GM21515 (cell line): Measurements from ENCODE around the gene MPP1.

Experiments
- ATAC-seq: cut with Tn5 transposase; IDR thresholded peaks from one replicate; pipeline ENCODE4 v1.9.1; 2021; ENCODE audit not compliant: unreplicated experiment

MPP1 gene

DNA sequence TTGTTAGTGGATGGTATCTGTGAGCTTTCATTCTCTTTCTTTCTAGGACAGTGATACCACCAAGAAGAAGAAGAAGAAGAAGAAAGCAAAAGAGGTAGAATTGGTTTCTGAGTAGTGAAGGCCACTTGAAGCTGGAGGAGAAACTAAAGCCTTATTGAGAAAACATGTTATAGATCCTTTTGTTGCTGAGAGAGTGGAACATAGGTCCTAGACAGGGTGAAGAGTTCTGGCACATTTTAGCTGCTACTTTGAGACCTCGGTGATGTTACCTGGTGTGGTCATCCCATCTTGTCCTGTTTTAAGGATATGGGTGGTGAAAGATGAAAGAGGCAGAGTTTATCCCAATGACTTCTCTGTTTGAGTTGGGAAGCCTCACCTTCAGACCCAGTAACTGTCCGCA lies 28.5 kb downstream of the MPP1 start:
- ATAC-seq, result no peak

DNA sequence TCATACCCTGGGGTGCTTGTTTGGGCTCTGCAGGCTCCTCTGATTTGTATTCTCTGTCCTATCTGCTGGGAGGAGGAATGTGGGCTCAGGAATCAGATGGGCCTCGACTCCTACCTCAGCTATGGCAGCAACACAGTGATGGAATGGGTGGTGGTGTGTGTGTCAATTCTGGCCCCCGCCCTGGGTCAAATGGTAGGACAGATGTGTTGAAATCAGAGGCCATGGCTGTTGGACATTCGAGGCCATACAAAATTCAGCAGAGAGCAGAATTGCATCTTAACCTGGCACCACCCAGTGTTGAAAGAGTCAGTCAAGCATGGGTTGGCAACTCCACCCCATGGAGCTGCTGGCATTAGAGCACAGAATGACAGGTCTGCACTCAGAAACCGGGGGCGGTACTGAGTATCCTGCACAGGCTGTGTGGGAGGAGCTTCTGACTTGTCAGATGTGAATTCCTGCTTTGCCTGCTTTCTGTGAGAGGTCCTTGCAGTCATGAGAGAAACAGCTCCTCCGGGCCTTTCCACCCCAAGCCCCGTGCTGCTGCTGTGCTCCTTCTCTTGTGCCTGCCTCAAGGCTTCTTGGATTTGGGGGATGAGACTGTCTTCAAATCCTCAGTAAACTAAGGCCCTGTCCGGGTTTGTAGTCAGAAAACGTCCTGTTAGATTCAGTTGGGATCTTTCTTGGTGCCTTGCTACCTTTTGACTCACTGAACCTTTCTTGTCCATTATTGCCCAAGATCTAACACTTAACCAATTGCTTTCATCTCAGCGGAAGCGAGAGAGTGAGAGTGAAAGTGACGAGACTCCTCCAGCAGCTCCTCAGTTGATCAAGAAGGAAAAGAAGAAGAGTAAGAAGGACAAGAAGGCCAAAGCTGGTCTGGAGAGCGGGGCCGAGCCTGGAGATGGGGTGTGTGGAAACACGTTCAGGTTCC lies 29.6 kb downstream of the MPP1 start:
- no peak for ATAC-seq

DNA sequence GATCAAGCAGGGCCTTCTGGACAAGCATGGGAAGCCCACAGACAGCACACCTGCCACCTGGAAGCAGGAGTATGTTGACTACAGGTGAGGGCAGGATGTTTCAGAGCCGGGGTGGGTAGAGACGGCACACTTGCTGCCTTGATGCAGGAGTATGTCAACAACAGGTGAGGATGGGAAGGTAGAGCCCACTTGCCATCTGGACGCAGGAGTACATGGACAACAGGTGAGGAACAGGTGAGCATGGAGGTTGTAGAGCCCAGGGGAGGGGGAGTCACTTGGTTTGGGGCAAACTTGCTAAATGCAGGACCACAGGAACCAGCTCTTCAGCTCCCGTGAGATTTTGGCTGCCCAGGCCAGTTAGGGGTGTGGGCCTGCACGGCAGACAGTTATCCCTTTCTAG lies 30.7 kb downstream of the MPP1 start:
- no peak for ATAC-seq

DNA sequence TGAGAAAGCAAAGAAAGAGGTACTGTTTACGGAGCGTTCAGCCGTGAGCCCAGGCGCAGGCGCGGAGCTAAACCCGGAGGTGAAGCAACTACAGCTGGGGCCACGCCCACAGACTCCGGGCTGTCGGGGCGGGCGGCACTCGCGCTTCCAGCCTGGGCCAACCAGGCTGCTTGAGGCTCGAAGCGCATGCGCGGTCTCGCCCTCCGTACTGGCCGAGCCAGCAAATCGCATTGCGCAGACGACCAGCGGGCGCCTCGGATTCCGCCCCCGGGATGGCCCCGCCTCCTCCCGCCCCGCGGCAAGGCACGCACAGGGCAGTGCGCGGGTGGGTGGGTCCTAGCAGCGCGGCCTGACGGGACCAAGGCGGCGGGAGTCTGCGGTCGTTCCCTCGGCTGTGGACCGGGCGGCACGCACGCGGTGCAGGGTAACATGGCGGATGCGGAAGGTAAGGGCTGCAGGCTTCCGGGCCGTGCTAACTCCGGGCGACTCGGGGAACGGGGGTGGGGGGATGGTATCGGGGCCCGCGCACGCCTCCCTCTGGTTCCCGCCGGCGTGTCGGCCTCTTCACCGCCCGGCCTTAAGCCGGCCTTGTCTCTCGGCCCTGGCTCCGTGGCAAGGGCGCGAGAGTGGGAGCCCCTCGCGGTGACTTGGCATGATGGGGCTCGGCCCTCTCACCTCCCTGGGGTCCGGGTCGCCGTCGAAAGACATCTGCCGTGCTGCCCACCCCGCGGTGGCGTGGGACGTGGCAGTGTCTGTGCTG lies 42.6 kb downstream of the MPP1 start, which contains the start of gene DKC1:
Gene DKC1 (plus strand): TSS at position 328 of the 760 bp plus-strand sequence. CDS start 102 bp downstream, at position 430.
- ATAC-seq, result peak; percentile 90

DNA sequence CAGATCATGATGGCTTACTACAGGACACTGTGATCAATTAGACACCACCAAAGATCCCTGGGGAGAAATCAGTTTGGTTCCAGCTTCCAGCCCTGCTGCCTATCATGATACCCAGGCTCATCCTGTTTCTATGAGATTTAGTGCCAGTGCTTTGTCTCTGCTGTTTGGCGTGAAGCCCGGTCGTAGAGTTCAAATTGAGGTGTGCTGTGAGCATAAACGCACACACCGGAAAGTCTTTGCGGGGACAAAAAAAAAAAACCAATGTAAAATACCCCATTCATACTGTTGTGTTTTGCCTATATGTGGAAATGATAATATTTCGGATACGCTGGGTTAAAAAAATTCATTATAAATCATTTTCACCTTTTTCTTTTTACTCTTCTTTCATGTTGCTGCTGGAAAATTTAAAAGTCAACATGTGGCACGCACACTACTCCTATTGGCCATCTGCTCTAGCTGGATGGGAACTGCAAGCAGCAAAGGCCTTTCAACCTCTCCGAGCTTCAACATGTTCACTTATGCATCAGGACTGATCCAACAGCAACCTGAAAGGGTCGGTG lies 43.2 kb downstream of the MPP1 start:
- ATAC-seq, result no peak

DNA sequence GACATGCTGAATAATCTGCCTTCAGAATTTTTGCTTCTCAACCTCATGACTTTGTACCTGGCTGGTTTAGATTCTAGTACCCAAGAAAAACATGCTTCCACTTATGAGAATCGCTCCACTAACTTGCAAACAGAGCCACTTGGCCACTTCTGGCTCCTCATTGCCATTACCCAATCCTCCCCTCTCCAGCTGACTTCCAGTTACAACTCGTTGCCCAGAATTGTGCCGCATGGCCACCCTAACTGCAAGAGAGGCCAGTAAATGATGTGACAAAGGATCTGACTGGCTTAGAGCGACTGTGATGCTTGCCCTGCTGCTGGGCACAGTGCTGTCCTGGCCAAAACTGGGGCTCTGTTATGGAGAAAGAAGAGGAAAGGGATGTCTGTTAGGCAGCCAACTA lies 46.6 kb downstream of the MPP1 start:
- ATAC-seq, result no peak

DNA sequence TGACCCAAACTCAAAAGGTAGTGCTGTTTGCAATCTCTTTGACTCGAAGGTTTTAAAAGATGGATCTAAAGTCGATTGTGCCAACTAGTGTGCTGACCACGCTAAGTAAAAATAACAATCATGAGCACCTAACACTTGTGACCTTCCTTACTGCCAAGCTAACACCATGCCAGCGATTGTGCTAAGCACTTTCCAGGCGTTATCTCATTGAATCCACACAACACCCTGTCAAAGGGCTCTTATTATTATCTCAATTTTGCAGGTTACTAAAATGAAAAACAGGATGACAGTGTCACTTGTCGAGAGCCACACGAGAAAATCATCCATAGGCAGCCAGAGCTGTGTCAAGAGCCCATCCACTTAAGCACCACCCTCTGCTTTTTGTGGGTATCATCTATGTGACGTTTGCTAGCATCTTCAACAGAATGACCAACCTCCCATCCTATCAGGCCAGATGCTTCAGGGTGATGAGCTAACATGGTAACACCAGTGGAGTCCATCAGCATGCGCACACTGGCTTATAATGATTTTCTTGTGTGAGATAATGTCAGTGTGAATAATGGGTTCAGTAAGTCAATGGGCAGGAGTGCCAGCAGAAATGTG lies 53.5 kb downstream of the MPP1 start:
- ATAC-seq, result no peak

DNA sequence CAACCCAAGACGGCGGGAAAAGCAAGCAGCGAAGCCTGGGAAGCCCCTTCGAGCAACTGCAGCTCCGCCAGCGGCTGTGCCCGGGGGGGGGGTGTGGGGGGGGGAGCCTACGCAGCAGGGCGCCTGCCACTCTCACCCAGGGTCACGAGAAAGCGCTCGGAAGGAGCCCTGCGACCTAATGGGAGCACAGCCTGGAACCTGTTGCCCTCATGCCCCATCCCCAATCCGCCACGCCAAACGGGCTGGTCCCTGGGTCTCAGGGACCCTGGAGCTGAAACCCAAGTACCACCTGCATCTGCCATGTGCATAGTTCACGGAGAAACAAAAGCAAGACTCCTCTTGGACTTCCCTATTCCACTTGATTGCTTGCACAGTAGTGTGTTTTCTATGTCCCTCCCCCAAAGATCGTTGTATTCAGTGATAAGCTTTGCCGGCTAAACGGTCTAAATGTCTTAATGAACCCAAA lies 54.0 kb downstream of the MPP1 start:
- peak; percentile 11 for ATAC-seq

DNA sequence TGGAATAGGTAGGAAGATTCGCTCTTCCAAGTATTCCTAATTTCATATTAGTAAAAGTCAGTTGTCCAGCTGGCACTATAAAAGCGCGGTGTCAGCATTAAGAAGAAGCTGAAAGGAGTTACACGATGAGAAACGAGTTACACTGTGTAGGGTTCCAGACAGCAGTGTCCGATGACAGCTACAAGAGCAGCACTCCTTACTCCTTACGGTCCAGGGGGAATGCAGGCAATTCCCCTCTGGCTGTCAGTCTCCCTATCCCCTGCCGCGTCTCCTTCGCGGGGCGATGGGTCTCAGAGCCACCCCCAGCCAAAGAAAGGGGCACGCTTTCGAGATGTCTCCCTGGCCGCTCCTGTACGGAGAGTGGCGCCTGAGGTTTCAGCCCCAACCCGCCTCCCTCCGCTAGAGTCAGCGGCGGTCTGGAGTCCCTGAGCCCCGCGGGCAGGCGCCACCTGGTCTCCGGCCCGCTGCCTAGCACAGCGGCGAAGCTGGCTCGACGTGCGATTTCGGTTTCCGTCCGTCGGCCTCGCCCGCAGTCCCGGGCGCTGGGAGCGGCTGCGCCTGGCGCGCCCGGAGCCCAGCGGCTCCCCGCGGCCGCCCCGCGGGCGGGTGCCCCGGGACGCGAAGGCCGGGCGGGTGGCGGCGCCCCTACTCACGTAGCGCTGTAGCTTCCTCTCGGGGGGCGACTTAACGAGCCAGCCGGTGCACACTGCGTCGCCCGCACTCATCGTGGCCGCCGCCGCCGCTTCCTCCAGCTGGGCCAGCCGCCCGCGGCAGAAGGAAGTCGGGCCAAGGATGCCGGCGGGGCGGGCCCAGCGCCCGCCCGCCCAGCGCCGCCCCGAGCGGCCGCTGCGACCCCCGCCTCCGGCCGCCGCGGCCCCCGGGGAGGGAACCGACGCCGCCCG lies 54.7 kb downstream of the MPP1 start, which contains the start of gene GAB3:
Gene GAB3 (minus strand): TSS at position 777 of the 902 bp plus-strand sequence. CDS start 52 bp downstream, at position 725.
- peak; percentile 62 for ATAC-seq

DNA sequence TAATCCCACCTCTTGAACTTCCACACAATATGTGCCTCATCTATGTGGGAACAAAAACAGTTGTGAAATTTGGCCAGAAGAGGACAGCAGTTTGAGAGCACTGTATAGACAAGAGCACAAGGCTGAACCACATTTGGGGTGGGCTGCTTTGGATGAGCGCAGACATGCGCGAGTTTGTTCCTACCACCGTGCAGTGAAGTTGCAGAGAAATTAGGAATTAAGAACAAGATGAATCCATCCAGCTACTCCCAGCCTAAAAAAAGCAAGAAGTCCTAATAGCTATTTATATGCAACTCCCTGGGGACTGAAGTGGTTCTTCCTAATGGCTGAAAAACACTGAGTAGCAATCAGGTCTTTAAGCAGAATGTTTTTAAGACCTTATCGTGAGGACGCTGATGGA lies 55.4 kb downstream of the MPP1 start:
- no peak for ATAC-seq

DNA sequence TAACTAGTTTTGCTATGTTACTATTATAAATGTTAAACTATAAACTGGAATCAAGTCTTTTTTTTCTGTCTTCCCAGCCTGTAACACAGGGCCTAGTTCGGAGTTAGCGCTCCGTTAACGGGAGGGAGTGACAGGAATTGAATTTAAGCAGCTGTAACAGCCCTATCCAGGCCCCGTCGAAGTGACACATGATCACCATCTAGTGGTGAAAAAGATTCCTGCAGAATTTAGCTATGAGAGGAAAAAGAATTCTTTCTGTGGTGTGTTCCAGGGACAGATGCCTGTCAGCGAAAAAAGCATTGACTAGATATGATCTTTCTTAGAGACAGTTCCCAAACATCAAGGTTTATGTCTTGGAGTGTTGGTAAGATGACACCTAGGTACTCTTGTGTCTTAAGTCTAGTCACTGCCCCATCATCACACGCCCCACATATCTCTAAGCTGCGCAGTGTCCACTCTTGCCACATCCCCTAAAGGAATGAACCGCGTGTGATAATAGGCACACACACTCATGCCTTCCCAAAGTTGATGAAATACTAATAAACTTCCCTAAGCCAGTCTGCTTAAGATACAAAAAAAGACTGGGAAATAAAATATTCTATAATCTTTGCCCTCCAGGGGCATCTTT lies 56.5 kb downstream of the MPP1 start:
- ATAC-seq, result peak; percentile 57

DNA sequence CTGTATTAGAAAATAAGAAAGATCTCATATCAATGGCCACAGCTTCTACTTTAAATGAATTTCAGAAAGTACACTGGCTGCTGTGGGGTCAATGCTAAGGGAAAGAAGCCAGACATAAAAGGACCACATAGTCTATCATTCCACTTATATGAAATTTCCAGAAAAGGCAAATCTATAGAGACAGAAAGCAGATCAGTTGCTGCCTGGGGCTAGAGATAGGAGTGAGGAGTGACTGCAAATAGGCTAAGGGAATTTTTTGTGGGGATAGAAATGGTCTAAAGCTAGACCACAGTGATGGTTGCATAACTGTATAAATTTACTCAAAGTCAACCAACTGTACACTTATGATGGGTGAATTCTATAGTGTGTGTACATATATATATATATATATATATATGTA lies 62.7 kb downstream of the MPP1 start:
- no peak for ATAC-seq

DNA sequence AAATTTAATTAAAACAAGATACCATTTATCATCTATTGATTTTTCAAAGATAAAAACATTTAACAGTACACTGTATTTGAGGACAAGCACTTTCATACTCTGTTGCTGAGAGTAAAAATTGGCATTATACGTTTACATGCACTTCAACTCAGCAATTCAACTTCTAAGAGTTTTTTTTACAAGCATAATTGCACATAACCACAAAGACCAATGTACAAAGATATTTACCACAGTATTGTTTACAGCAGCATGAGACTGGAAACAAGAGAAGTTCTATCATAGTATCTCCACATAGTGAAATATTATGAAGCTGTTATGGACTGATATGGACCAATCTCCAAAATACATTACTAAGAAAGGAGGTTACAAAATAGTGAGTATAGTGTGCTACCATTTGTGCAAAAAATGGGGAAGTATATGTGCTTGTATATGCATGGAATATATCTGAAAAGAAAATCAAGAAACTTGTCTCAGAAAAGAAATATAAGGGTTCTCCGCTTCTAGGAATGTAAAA lies 65.3 kb downstream of the MPP1 start:
- no peak for ATAC-seq

DNA sequence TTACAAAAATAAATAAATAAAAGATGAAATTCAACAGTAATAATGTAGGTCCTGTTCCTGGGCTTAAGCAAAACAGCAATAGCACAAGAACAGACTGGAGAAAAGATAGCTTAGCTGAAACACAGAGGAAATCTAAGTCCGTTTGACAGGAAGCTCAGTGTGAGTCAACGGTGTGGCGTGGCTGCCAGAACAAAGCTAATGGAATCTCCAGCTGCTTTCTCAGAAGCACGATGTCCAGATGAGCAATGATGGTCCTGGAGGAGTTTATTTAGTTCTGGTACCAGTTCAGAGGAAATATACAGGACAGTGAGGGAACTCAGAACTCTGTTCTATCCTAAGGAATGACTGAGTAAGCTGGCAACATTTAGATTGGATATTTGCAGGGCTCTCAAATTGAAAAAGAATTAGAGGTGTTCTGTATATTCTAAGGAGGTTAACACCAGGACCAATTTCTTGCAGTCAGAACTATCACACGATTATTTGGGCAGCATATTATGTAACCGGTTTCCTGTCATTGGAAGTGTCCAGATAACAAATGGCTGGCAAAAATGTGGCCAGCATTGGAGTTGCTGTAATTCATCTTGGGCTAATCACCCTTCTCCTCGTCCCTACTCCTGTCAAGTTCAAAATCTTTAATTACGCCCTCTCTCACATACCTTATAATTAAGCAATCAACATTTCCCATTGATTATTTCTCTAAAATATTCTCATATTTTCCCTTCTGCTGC lies 67.1 kb downstream of the MPP1 start:
- ATAC-seq, result no peak

DNA sequence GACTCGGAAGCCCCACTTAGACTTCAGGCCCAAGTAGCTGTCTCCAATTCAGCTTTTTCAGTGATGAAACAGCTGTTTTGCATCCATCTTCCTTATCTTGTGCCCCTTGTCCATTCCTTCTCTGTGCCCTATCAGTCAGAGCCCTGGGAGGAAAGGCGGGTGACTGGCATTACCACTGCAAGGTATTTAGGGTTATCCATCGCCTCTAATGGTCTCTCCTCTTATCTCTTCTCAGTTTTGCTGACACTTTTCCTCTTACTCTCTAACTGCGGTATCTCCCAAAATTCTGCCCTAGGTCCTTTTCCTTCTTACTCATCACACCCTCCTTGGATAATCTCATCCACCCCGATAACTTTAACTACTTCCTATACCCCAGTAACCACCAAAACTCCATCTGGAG lies 68.1 kb downstream of the MPP1 start:
- ATAC-seq, result no peak

DNA sequence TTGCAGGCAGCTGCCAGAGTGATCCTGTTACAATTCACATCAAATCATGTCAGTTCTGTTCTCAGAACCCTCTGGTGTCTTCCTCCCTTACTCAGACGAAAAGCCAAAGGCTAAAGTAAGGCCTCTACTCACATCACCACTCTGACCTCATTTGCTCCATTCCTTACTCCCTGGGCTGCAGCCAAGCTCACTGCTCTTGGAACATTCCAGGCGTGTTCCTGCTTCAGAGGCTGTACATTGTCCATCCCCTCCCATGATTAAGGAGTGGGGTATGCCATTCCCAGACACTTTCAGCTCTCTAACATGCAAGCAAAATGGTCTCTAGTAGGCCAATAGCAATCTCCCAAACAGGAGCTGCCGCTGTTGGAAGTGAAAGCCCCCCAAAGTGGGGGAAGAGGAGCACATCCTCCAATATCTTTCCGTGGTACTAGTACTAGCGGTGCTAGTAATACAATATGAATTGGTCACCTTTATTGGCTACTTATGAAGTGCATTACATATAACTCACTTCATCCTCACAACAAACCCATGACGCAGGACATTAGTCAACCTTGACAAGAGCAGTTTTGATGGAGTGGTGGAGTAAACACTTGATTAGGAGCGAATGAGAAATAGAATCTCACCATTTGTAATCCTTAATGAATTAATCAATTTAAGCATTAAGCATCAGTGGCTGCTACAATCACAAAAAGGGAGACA lies 69.4 kb downstream of the MPP1 start:
- ATAC-seq, result no peak

DNA sequence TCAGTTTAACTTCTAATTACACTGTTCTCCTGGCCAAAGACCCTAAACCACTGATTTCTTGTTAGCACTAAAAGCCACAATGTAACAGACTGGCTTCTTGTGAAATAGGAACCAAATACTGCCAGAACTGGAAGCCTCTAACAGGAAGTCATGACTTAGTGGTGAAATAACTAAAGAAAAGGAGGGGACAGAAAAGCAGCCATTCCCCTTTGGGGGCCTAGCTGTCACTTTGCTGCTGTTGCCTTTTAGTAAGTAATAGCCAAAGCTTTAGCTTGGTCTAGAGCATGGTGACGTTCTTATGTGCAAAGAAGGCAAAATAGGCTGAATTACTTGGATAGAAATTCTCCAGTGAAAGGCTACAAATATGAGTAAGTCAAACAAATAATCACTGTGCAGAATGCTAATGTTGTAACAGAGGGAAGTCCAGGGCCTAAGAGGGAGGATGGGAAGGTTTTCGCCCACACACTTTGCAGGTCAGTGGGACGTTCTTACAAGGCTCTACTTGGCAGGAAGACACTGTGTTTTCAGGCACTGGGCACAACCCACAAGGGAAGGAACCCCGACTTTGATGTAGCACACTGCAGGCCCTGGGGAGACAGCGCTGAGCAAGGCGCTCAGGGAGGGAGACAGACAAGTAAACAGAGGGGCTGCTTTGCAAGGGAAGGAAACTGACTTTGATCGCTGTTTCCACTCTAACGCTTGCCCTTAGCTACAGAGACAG lies 71.1 kb downstream of the MPP1 start:
- no peak for ATAC-seq

DNA sequence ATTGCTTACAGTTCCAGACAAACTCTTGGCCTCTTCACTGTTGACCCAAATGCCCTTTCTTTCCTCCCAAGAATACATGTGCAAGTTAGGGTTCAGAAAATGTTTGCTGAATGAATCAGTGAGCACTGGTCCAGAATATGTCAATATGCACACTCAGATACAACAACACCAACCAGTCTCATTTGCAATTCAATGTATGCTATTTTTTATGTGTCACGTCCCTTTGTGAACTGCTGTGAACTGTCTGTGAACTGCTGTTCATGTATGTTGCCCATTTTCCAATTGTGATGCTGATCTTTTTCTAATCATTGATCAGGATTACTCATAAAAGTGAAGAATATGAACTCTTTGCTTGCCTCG lies 72.2 kb downstream of the MPP1 start:
- no peak for ATAC-seq
